Glomerular endothelial cell (primary cell): ENCODE measurements around the gene AMFR. TPM values are rescaled to one million over a fixed set of nuclear protein-coding genes. Genes with fewer than 3 reads are reported as not detected.

Experiments used
- DNase-seq: peaks from one replicate; pipeline ENCODE4 v3.0.0-alpha.2; 2011; ENCODE audit warnings: low read depth, low spot score; ENCODE audit errors: extremely low read depth
- total RNA-seq: library from RNA; depleted of rRNA; stranded (reverse); fragments of >200 nt; gene quantifications from 2 replicates; pipeline ENCODE4 v1.2.3, GENCODE V29; 2015

Gene AMFR
- total RNA-seq, 1 donor from 2014 or later: 113 TPM

- DNase-seq: no peak
Measured at GRCh38 chr16:56350491-56351405, 74.6 kb downstream of the AMFR start.

- no peak for DNase-seq
Measured at GRCh38 chr16:56349711-56350161, 75.6 kb downstream of the AMFR start.

- DNase-seq: no peak
Measured at GRCh38 chr16:56349086-56349415, 76.3 kb downstream of the AMFR start.

- DNase-seq: no peak
Measured at GRCh38 chr16:56348168-56349085, 76.9 kb downstream of the AMFR start.

GRCh38 chr16:56347670-56348069 is 77.7 kb downstream of the AMFR start:
- DNase-seq: no peak

- DNase-seq: no peak
Measured at GRCh38 chr16:56347166-56347565, 78.2 kb downstream of the AMFR start.

- no peak for DNase-seq
Measured at GRCh38 chr16:56346131-56346890, 79.0 kb downstream of the AMFR start.

GRCh38 chr16:56345406-56346050 is 79.8 kb downstream of the AMFR start:
- DNase-seq: no peak

GRCh38 chr16:56344518-56345405 is 80.6 kb downstream of the AMFR start:
- DNase-seq: no peak

- no peak for DNase-seq
Measured at GRCh38 chr16:56343661-56344517, 81.5 kb downstream of the AMFR start.

- DNase-seq: no peak
Measured at GRCh38 chr16:56341656-56342399, 83.5 kb downstream of the AMFR start.

GRCh38 chr16:56340864-56341365 is 84.4 kb downstream of the AMFR start:
- DNase-seq: no peak

GRCh38 chr16:56340416-56340815 is 84.9 kb downstream of the AMFR start:
- no peak for DNase-seq

- DNase-seq: no peak
Measured at GRCh38 chr16:56339431-56340195, 85.7 kb downstream of the AMFR start.

- DNase-seq: no peak
Measured at GRCh38 chr16:56338566-56339318, 86.6 kb downstream of the AMFR start.

GRCh38 chr16:56337858-56338325 is 87.5 kb downstream of the AMFR start:
- no peak for DNase-seq
